ENCODE measurements around the gene U2AF2. TPM values are rescaled to one million over a fixed set of nuclear protein-coding genes. Genes with fewer than 3 reads are reported as not detected.

U2AF2 gene
- total RNA-seq, 4 donors from 2014 or later, result 115 to 242 (median 141) TPM

DNA sequence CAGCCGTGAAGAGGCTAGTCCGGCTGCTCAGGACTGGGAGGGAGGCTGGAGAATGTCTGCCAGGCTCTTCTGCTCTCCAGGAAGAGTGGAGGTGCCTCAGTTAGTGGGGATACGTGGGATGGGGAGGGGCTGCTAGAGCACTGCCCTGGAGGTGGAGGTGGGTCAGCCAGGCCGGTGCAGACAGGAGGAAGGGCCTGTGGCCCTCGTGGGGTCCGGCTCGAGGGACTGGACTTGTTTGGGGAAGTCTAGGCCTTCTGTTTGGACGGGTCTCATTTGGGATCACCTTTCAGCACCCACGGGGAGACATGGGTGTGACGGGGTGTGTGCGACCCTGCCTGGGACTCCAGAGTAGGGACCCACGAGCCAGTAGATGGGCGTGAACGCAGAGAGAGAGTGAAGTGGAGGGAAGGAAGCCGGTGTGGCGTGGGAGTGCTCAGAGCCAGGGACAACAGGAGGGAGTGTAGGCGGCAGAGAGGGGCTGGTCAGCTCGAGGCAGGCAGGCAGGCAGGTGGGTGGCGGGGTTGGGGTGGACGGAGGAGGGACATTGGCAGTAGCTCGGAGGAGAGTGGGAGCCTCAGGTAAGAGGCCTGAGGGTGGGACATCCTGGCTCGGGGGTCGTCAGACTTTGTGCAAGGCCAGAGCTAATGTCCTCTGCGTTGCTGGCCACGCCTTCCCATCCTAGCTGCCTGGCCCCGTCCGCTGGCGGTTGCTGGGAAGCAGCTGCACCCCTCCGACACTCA lies 31.6 kb downstream of the U2AF2 start:
- no peak for DNase-seq (ENCODE audit: low spot score in 2 of 2)
- Histone ChIP-seq H3K27me3 (no peaks in the 10 kb centered on the region), H3K27ac (no peak overlapping the region), H3K4me1 (peaks cover 0 to 23% (median 0%) of the 10 kb centered on the region in 4 donors), H3K4me3 (no peak overlapping the region), H3K36me3 (peaks cover 0 to 99% (median 38%) of the 10 kb centered on the region in 3 donors), H3K9me3 (no peaks in the 10 kb centered on the region)
- TF ChIP-seq EP300 (IDR thresholded peaks at IDR 0.05), result no peak
- TF ChIP-seq, protein P1, sequence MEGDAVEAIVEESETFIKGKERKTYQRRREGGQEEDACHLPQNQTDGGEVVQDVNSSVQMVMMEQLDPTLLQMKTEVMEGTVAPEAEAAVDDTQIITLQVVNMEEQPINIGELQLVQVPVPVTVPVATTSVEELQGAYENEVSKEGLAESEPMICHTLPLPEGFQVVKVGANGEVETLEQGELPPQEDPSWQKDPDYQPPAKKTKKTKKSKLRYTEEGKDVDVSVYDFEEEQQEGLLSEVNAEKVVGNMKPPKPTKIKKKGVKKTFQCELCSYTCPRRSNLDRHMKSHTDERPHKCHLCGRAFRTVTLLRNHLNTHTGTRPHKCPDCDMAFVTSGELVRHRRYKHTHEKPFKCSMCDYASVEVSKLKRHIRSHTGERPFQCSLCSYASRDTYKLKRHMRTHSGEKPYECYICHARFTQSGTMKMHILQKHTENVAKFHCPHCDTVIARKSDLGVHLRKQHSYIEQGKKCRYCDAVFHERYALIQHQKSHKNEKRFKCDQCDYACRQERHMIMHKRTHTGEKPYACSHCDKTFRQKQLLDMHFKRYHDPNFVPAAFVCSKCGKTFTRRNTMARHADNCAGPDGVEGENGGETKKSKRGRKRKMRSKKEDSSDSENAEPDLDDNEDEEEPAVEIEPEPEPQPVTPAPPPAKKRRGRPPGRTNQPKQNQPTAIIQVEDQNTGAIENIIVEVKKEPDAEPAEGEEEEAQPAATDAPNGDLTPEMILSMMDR (IDR thresholded peaks at IDR 0.05), result no peak
- no peak for TF ChIP-seq POLR2A (IDR thresholded peaks at IDR 0.05)
- whole genome bisulfite sequencing, 2 donors, result 82 to 88% methylated on average over 27 to 29 of the region's 29 CpGs

DNA sequence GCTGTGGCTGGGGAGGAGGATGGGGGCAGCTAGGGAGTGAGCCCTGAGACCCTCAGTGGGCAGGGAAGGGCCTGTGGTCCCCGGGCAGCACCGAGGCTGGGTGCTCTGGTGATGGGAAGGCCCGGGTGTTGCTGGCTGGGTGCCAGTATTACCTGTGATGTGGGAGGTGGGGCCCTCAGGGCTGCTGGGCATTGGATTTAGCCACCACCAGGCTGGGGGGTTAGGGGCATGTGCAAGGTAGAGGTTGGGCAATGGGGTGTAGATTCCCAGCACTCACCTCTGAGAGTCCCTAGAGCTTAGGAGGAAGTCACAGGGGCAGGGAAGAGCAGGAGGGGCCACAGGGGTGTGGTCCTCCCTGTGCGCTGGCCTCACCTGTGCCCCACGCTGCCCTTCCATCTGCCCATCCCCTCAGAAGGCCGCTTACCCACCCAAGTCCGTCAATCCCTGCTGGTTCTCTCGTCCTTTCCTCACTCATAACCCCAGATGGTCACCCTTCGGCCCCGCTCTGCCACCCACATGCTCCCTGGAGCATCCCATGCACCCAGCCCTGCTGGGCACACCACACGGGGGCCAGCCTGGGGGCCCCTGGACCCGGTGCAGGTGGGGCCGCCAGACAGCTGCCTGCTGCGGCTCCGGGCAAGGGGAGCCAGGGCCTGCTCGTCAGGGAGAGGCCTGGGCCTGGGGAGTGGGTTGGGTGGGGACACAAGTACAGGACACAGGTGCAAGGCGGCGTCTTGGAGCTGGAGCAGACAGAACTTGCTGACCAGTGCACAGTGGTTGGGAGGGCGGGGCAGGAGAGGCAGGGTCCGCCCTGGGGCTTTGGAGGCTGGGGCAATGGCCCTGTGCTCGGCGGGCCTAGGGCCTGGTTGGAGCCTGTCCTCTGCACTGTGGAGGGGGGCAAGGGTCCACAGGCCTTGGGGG lies 32.7 kb downstream of the U2AF2 start:
- Histone ChIP-seq H3K4me1 (peaks cover 0 to 23% (median 0%) of the 10 kb centered on the region in 4 donors), H3K9me3 (no peaks in the 10 kb centered on the region), H3K27me3 (no peaks in the 10 kb centered on the region), H3K27ac (peak overlapping the region in 1 of 4 donors; percentile 62), H3K36me3 (peaks cover 0 to 100% (median 46%) of the 10 kb centered on the region in 3 donors), H3K4me3 (no peak overlapping the region)
- WGBS, 2 donors, result 87 to 90% methylated on average over 22 of the region's 22 CpGs
- no peak for DNase-seq (ENCODE audit: low spot score in 2 of 2)
- TF ChIP-seq POLR2A (IDR thresholded peaks at IDR 0.05), result no peak
- TF ChIP-seq, protein P1 (IDR thresholded peaks at IDR 0.05), result no peak
- TF ChIP-seq EP300 (IDR thresholded peaks at IDR 0.05), result no peak

DNA sequence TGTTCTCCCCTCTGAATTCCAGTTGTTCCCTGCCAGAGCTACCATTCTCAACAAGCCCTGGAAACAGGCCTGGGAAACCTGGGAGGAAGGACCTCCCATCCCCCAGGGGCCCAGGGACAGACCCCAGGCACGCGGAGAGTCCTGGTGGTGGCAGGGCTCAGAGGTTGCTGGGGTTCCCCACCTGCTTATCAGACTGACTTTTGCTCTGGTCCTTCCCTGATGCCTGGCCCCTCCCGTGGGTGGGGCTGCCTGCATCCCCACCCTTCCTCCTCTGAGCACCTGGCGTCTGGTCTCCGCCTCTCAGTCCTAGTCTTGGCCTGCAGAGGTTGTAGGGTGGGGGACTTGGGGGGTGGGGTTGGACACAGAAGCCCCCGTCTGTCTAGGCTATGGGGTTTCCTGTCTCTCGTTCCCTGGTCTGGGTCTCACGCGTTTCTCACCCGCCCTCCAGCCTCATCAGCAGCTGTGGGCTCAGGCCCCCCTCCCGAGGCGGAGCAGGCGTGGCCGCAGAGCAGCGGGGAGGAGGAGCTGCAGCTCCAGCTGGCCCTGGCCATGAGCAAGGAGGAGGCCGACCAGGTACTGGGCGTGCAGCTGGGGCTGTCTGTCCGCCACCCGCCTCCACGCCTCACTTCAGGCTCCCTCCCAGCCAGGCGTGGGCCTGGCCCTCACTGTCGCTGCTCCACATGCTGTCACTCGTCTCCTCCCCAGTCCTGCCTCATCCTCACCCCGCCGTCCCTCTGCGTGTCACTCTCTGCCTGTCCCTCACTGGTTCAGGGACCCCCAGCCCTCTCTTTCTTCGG lies 33.8 kb downstream of the U2AF2 start:
- peaks cover 0 to 100% (median 51%) of the 10 kb centered on the region in 3 donors for H3K36me3 ChIP-seq
- 73 to 77% methylated on average over 20 to 27 of the region's 27 CpGs for WGBS, 2 donors
- H3K27me3 ChIP-seq, result no peaks in the 10 kb centered on the region
- TF ChIP-seq, protein P1 (IDR thresholded peaks at IDR 0.05), result no peak
- TF ChIP-seq EP300 (IDR thresholded peaks at IDR 0.05) (no peak), POLR2A (IDR thresholded peaks at IDR 0.05) (no peak)
- no peaks in the 10 kb centered on the region for H3K9me3 ChIP-seq
- H3K27ac ChIP-seq, result peak overlapping the region in 1 of 4 donors; percentile 62
- H3K4me3 ChIP-seq, result no peak overlapping the region
- H3K4me1 ChIP-seq, result peaks cover 0 to 23% (median 0%) of the 10 kb centered on the region in 4 donors
- DNase-seq (ENCODE audit: low spot score in 2 of 2), result no peak

DNA sequence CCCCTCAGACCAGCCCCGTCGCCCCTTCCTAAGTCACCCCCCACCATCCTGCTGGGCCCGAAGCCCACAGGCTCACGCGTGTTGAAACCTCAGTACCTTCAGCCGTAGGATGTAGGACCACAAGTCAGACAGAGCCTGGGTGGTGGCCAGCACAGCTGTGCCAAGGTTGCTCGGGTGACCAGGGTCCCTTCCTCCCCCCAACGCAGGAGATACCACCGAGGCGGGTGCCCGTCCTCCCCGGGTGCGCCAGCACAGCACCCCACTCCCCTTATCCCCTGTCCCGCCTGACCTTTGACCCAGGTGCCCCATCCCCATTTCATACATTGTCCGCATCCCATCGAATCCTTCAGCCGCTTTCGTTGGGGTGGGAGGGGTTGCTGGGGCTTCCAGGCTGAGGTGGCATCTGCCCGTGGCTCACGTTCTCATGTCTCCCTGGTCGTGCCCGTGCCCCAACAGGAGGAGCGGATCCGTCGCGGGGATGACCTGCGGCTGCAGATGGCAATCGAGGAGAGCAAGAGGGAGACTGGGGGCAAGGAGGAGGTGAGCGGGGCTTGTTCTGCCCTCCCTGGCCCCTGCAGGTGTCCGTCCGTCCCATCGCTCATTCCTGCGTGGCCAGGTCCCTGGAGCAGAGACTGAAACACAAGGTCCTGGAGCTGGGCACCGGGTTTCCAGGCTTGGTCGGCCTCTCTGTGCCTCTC lies 34.7 kb downstream of the U2AF2 start:
- H3K4me1 ChIP-seq, result peaks cover 0 to 23% (median 0%) of the 10 kb centered on the region in 4 donors
- TF ChIP-seq, protein P1 (IDR thresholded peaks at IDR 0.05), result no peak
- TF ChIP-seq EP300 (IDR thresholded peaks at IDR 0.05) (no peak), POLR2A (IDR thresholded peaks at IDR 0.05) (no peak)
- H3K4me3 ChIP-seq, result no peak overlapping the region
- H3K27me3 ChIP-seq, result no peaks in the 10 kb centered on the region
- DNase-seq (ENCODE audit: low spot score in 2 of 2), result no peak
- H3K36me3 ChIP-seq, result peaks cover 0 to 100% (median 51%) of the 10 kb centered on the region in 3 donors
- no peaks in the 10 kb centered on the region for H3K9me3 ChIP-seq
- WGBS, 2 donors, result 92 to 93% methylated on average over 31 to 35 of the region's 35 CpGs
- no peak overlapping the region for H3K27ac ChIP-seq
